Fibroblast of pulmonary artery (primary cell): ENCODE measurements around the gene TCOF1.

Source experiments
- DNase-seq: peaks from one replicate; pipeline ENCODE4 v3.0.0-alpha.2; 2010; ENCODE audit warnings: low read depth
- H3K4me3 ChIP-seq: replicated peaks from 2 replicates; pipeline ENCODE4 v1.5.1; 2011; ENCODE audit warnings: low read depth, mild to moderate bottlenecking, control low read depth, low read length, moderate library complexity
- CTCF ChIP-seq: IDR thresholded peaks from 2 replicates; pipeline ENCODE4 v1.5.1; 2011; ENCODE audit warnings: mild to moderate bottlenecking, control low read depth, low read length, inconsistent platforms; ENCODE audit errors: missing control alignments

TCOF1 gene

DNA sequence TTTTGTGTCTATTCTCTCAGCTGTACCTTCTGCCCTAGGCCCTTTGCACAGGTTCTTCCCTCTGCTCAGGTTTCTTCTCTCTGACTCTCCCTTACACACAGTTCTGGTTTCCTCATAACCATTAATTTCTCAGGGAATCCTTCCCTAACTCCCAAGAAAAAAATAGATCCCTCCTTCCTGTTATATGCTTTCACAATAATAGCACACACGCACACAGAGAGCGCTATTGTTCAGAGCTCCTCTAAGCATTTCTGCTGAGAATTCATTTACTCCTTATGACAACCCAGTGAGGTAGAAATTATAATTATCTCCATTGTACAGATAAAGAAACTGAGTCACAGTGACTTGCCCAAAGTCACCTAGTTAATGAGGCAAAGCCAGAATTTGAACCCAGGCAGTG, 1.7 kb upstream of the TCOF1 start:
- H3K4me3 ChIP-seq, result no peak overlapping the region
- no peak for TF ChIP-seq CTCF
- DNase-seq, result no peak

DNA sequence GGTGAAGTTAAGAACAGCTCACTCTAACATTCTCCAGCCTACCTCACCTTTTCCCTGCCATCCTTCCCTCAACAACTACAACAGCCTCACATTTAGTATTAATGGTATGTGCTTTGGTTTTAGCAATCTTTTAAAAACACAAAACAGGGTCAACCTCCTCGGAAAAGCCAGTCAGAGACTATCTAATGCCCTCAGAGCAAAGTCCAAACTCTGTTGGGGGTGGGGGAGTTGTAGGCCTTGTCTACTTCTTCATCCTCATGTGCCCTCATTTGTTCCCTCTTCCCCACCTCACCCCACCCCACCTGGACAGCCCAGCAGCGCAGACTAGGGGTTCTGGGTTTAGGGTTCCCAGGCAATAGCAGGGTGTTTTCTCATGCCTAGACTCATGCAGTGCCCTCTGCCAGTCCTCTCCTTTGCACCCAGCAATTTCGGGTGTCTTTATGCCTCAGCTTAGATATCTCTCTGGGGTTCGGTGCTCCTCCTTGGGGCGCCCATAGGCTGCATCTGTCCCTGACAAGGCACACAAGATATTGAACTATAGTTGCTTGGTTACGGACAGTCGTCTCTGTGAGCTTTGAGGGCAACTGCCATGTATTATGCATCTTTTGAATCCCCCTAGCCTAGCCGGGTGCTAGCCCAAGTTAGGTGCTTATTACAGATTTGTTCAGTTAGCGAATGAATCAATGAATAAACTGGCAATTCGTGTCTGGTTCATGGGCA, 762 bp upstream of the TCOF1 start:
- TF ChIP-seq CTCF, result no peak
- peak overlapping the region; percentile 82 for H3K4me3 ChIP-seq
- no peak for DNase-seq

DNA sequence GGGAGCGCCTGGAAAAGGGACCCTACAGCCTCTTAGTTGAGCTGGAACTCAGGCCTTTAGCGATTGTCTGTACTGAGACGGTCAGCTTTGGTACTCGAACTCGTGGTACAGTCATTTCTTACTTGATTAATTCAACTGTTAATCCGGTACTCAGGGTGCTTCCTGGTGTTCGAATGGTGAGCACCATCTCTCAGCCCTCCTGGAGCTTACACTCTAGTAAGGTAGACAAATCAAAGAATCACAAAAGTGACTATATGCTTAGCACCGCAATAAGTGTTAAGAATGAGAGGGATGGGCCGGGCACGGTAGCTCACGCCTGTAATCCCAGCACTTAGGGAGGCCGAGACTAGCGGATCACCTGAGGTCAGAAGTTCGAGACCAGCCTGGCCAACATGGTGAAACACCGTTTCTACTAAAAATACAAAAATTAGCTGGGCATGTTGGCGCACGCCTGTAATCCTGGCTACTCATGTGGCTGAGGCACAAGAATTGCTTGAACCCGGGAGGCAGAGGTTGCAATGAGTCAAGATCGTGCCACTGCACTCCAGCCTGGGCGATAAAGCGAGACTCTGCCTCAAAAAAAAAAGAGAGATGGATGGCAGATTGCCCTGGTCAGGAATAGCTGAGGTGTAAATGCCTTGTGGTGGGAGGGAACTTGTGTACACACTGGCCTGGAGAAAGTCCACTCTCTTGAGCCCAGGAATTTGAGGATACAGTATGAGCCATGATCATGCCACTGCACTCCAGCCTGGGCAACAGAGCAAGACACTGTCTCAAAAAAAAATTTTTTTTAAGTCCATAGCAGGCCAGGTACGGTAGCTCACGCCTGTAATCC, 981 bp downstream of the TCOF1 start:
- TF ChIP-seq CTCF, result no peak
- DNase-seq, result peak; percentile 7
- peak overlapping the region; percentile 82 for H3K4me3 ChIP-seq

- no peak overlapping the region for H3K4me3 ChIP-seq
- no peak for DNase-seq
- no peak for TF ChIP-seq CTCF
These were observed 3.8 kb downstream of the TCOF1 start for GRCh38 chr5:150361301-150361700.

DNA sequence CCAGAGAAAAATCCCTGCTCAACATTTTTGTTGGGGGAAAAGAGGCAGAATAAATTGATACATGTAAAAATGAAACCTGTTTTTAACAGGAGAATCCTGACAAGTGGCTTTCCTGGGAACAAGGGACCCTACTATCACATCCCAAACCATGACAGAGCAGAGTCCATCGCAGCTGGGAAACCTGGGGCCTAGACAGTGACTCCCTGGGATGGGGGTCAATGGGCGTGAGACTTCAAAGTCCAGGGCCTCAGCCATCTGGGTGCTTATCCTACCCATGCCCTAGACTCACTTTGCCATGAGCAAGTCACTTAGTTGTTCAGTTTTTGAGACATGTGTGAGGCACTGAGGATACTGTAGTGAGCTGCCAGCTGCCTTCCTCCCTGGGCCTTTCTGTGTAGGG, 5.7 kb downstream of the TCOF1 start:
- TF ChIP-seq CTCF, result no peak
- H3K4me3 ChIP-seq, result no peak overlapping the region
- DNase-seq, result no peak

DNA sequence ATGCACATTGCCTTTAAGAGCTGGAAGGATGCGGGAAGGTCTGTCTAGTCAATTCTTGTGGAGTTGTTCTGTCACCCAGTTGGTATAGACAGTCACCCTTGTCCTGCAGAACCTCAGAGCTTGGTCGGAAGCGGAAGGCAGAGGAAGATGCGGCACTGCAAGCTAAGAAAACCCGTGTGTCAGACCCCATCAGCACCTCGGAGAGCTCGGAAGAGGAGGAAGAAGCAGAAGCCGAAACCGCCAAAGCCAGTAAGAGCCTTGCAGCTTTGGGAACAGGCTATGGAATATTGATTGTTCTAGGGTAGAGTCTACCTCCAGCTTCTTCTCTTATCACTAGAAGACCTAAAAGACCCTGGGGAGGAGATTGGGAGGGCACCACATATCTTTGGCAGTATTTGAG, 6.5 kb downstream of the TCOF1 start:
- DNase-seq, result no peak
- no peak for TF ChIP-seq CTCF
- H3K4me3 ChIP-seq, result no peak overlapping the region
